OCI-LY7 (cell line): Measurements from ENCODE around the gene SMTNL2.

Experiments used
- EZH2phosphoT487 ChIP-seq: fragments of 200-600 bp; sonication (generic); IDR thresholded peaks from 2 replicates; pipeline ENCODE4 v1.6.1; 2018; ENCODE audit warnings: low read depth, borderline replicate concordance, mild to moderate bottlenecking, mixed run types, antibody characterized with exemption, low read length, moderate library complexity, mixed read lengths
- TF ChIP-seq, protein P1 (sequence below): fragments of 200-600 bp; sonication (generic); conservative IDR thresholded peaks from 2 replicates; pipeline ENCODE4 v1.5.1; 2014; ENCODE audit warnings: mild to moderate bottlenecking, antibody characterized with exemption, low read length, moderate library complexity, mixed read lengths

GRCh38 chr17:4573669-4574068, 10.7 kb upstream of the SMTNL2 start:
- TF ChIP-seq, protein P1, sequence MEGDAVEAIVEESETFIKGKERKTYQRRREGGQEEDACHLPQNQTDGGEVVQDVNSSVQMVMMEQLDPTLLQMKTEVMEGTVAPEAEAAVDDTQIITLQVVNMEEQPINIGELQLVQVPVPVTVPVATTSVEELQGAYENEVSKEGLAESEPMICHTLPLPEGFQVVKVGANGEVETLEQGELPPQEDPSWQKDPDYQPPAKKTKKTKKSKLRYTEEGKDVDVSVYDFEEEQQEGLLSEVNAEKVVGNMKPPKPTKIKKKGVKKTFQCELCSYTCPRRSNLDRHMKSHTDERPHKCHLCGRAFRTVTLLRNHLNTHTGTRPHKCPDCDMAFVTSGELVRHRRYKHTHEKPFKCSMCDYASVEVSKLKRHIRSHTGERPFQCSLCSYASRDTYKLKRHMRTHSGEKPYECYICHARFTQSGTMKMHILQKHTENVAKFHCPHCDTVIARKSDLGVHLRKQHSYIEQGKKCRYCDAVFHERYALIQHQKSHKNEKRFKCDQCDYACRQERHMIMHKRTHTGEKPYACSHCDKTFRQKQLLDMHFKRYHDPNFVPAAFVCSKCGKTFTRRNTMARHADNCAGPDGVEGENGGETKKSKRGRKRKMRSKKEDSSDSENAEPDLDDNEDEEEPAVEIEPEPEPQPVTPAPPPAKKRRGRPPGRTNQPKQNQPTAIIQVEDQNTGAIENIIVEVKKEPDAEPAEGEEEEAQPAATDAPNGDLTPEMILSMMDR = no peak
- TF ChIP-seq EZH2phosphoT487 = no peak
